Activated T-cell treated with anti-CD3 and anti-CD28 coated beads, Interleukin-2, amount 50 U/mL, for 48 hours (primary cell): ENCODE measurements around the gene FAM131B.

Source experiments
- DNase-seq, 2 experiments: peaks; one replicate each; pipeline ENCODE4 v3.0.0-alpha.2; 2020

FAM131B gene

GRCh38 chr7:143382126-143382790 lies 19.7 kb upstream of the FAM131B start:
- DNase-seq: no peak

GRCh38 chr7:143381427-143382125 lies 19.1 kb upstream of the FAM131B start:
- peak in 1 of 2 experiments; percentile 32 for DNase-seq

GRCh38 chr7:143380646-143381426 lies 18.3 kb upstream of the FAM131B start, which contains the start of gene ZYX:
TSS of gene ZYX (plus strand) at chr7:143381345. CDS start at chr7:143381572, 227 bp downstream.
- DNase-seq: peak; percentile 90 to 93

GRCh38 chr7:143380260-143380645 lies 17.7 kb upstream of the FAM131B start:
- peak; percentile 93 to 95 for DNase-seq

GRCh38 chr7:143379611-143380259 lies 17.2 kb upstream of the FAM131B start:
- no peak for DNase-seq

GRCh38 chr7:143376396-143376795 lies 13.9 kb upstream of the FAM131B start:
- DNase-seq: no peak

- peak; percentile 51 to 59 for DNase-seq
These were observed 13.0 kb upstream of the FAM131B start for GRCh38 chr7:143375298-143376034.

GRCh38 chr7:143374561-143374960 lies 12.0 kb upstream of the FAM131B start:
- DNase-seq: no peak

- no peak for DNase-seq
These were observed 10.8 kb upstream of the FAM131B start for GRCh38 chr7:143373255-143373794.

- DNase-seq: peak; percentile 68 to 72
These were observed 9.6 kb upstream of the FAM131B start for GRCh38 chr7:143372070-143372469.

- DNase-seq: no peak
These were observed 7.5 kb upstream of the FAM131B start for GRCh38 chr7:143369678-143370651.

- DNase-seq: no peak
These were observed 5.9 kb upstream of the FAM131B start for GRCh38 chr7:143368387-143368786.

- no peak for DNase-seq
These were observed 5.5 kb upstream of the FAM131B start for GRCh38 chr7:143367972-143368371.

- DNase-seq: no peak
These were observed 764 bp upstream of the FAM131B start for GRCh38 chr7:143363016-143363937.

GRCh38 chr7:143361552-143362130 lies 872 bp downstream of the FAM131B start:
- no peak for DNase-seq

GRCh38 chr7:143360788-143361551 lies 1.5 kb downstream of the FAM131B start:
- no peak for DNase-seq

- no peak for DNase-seq
These were observed 2.7 kb downstream of the FAM131B start for GRCh38 chr7:143359771-143360353.

GRCh38 chr7:143358626-143359025 lies 3.9 kb downstream of the FAM131B start:
- DNase-seq: no peak
